ENCODE data around the gene DIS3L2.

DIS3L2 gene

GRCh38 chr2:231984992-231985391, 23.5 kb downstream of the DIS3L2 start:
- POLR2A ChIA-PET: no interaction called here

GRCh38 chr2:231985823-231986261, 24.3 kb downstream of the DIS3L2 start:
- ChIA-PET CTCF (no interaction called here), POLR2A (no interaction called here)
- peak; percentile 31 for DNase-seq (ENCODE audit: extremely low spot score)
- TF ChIP-seq PKNOX1 (IDR thresholded peaks at IDR 0.05) (peak; percentile 84), FOXM1 (IDR thresholded peaks at IDR 0.05; ENCODE audit: borderline replicate concordance) (no peak)

More at GRCh38 chr2:231984992-231985391, 23.5 kb downstream of the DIS3L2 start:
- CTCF ChIA-PET: no interaction called here
- no peak for DNase-seq (ENCODE audit: extremely low spot score)
- TF ChIP-seq TARDBP (IDR thresholded peaks at IDR 0.05): no peak

GRCh38 chr2:231987124-231987727, 25.7 kb downstream of the DIS3L2 start:
- no peak for DNase-seq (ENCODE audit: extremely low spot score)
- ChIA-PET POLR2A (interaction anchor here (1.0 to 1.4 kb wide), 3 partner anchors 9 to 36 kb away, joined by 3 to 4 read pairs (median 3); no protein-coding TSS in a partner anchor), CTCF (interaction anchor here (1.1 kb wide), 1 partner anchor 27 kb away, joined by 5 read pairs; no protein-coding TSS in a partner anchor)
- TF ChIP-seq NFRKB (IDR thresholded peaks at IDR 0.05) (no peak), SUZ12 (IDR thresholded peaks at IDR 0.05) (no peak), BHLHE40 (IDR thresholded peaks at IDR 0.05; ENCODE audit: borderline replicate concordance) (no peak), CTBP1 (IDR thresholded peaks at IDR 0.05; ENCODE audit: borderline replicate concordance) (no peak), PKNOX1 (IDR thresholded peaks at IDR 0.05) (no peak), TARDBP (IDR thresholded peaks at IDR 0.05) (no peak)

- no peak for TF ChIP-seq SP1 (IDR thresholded peaks at IDR 0.05)
- TF ChIP-seq LEF1 (IDR thresholded peaks at IDR 0.05; ENCODE audit: borderline replicate concordance): no peak
- no peak for TF ChIP-seq ELF4 (IDR thresholded peaks at IDR 0.05)
- TF ChIP-seq FOXA1 (IDR thresholded peaks at IDR 0.05): no peak
- TF ChIP-seq FOXM1 (IDR thresholded peaks at IDR 0.05; ENCODE audit: borderline replicate concordance): no peak
- no peak for TF ChIP-seq ZNF384 (IDR thresholded peaks at IDR 0.05)
- TF ChIP-seq TARDBP (IDR thresholded peaks at IDR 0.05): no peak
- no peak for TF ChIP-seq HDGF (IDR thresholded peaks at IDR 0.05; ENCODE audit: borderline replicate concordance)
- TF ChIP-seq SUZ12 (IDR thresholded peaks at IDR 0.05): no peak
- TF ChIP-seq BHLHE40 (IDR thresholded peaks at IDR 0.05; ENCODE audit: borderline replicate concordance): no peak
- TF ChIP-seq NFRKB (IDR thresholded peaks at IDR 0.05): no peak
- TF ChIP-seq PKNOX1 (IDR thresholded peaks at IDR 0.05): no peak
- no peak for TF ChIP-seq FOXK2 (IDR thresholded peaks at IDR 0.05)
- POLR2A ChIA-PET: interaction anchor here (1.4 kb wide), 1 partner anchor 13 kb away, joined by 4 read pairs; no protein-coding TSS in a partner anchor
- CTCF ChIA-PET: interaction anchor here (1.1 kb wide), 1 partner anchor 25 kb away, joined by 5 read pairs; no protein-coding TSS in a partner anchor
- DNase-seq (ENCODE audit: extremely low spot score): no peak
These were observed 26.8 kb downstream of the DIS3L2 start for GRCh38 chr2:231988179-231988866.

- ChIA-PET POLR2A (no interaction called here), CTCF (no interaction called here)
- TF ChIP-seq L3MBTL2 (conservative IDR thresholded peaks at IDR 0.05): no peak
- DNase-seq (ENCODE audit: extremely low spot score): no peak
These were observed 30.2 kb downstream of the DIS3L2 start for GRCh38 chr2:231991664-231992063.

- POLR2A ChIA-PET: no interaction called here
- no peak for DNase-seq (ENCODE audit: extremely low spot score)
- TF ChIP-seq BHLHE40 (IDR thresholded peaks at IDR 0.05; ENCODE audit: borderline replicate concordance): no peak
- no peak for TF ChIP-seq FOXA1 (IDR thresholded peaks at IDR 0.05)
- no peak for TF ChIP-seq SP1 (IDR thresholded peaks at IDR 0.05)
- no peak for TF ChIP-seq CTBP1 (IDR thresholded peaks at IDR 0.05; ENCODE audit: borderline replicate concordance)
- TF ChIP-seq ZNF384 (IDR thresholded peaks at IDR 0.05): no peak
- no peak for TF ChIP-seq FOXK2 (IDR thresholded peaks at IDR 0.05)
- TF ChIP-seq HDGF (IDR thresholded peaks at IDR 0.05; ENCODE audit: borderline replicate concordance): no peak
- TF ChIP-seq ARNT (IDR thresholded peaks at IDR 0.05): no peak
- no peak for TF ChIP-seq NFRKB (IDR thresholded peaks at IDR 0.05)
- no peak for TF ChIP-seq SUZ12 (IDR thresholded peaks at IDR 0.05)
- TF ChIP-seq L3MBTL2 (conservative IDR thresholded peaks at IDR 0.05): no peak
- TF ChIP-seq TARDBP (IDR thresholded peaks at IDR 0.05): no peak
- CTCF ChIA-PET: no interaction called here
These were observed 31.4 kb downstream of the DIS3L2 start for GRCh38 chr2:231992888-231993287.

Measured in HEK293T (cell line).